ENCODE results near the gene CNPY3. TPM values are rescaled to one million over a fixed set of nuclear protein-coding genes. Genes with fewer than 3 reads are reported as not detected.
"Not testable (repeated sequence)": the region's sequence is repeated elsewhere in the genome, so short reads cannot be mapped to it uniquely, and the experiment has no call there.

Gene CNPY3
- total RNA-seq, 1 donor from 2014 or later = 36.8 TPM

DNA sequence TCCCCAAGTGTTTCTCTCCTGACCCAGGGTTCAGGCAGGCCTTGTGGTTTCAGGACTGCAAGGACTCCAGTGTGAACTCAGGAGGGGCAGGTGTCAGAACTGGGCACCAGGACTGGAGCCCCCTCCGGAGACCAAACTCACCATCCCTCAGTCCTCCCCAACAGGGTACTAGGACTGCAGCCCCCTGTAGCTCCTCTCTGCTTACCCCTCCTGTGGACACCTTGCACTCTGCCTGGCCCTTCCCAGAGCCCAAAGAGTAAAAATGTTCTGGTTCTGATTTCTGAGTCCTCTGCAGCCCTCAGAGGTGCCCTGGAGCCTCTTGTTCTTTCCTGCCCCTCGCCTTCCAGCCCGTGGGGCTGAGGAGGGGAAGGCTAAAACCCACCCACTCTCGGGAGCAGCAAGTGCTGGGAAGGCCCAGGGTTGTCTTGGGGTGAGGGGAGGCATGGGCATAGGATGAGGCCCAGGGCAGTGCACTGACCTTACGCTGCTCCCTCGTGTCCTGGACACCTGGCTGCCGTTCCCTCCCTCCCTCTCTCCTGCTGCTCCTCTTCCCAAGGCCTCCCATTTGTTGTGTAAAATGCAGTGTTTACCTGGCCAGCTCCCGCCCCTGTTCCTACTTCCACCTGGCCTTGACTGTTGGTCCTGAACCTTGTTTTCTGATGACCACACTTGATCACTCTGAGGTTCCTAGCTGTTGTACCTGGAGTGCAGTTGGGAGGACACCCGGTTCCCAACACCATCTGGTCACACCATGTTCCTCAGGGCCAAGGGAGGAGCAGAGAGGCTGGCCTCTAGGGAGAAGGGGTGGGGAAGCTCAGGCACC, 9.9 kb downstream of the CNPY3 start:
- no peak overlapping the region for H3K4me3 Mint-ChIP-seq (ENCODE audit: unreplicated experiment)
- TF ChIP-seq, protein P1, sequence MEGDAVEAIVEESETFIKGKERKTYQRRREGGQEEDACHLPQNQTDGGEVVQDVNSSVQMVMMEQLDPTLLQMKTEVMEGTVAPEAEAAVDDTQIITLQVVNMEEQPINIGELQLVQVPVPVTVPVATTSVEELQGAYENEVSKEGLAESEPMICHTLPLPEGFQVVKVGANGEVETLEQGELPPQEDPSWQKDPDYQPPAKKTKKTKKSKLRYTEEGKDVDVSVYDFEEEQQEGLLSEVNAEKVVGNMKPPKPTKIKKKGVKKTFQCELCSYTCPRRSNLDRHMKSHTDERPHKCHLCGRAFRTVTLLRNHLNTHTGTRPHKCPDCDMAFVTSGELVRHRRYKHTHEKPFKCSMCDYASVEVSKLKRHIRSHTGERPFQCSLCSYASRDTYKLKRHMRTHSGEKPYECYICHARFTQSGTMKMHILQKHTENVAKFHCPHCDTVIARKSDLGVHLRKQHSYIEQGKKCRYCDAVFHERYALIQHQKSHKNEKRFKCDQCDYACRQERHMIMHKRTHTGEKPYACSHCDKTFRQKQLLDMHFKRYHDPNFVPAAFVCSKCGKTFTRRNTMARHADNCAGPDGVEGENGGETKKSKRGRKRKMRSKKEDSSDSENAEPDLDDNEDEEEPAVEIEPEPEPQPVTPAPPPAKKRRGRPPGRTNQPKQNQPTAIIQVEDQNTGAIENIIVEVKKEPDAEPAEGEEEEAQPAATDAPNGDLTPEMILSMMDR (IDR thresholded peaks at IDR 0.05; ENCODE audit: partially characterized antibody, unreplicated experiment) = no peak
- H3K27ac Mint-ChIP-seq (ENCODE audit: unreplicated experiment) = no peak overlapping the region
- peaks cover 4% of the 10 kb centered on the region for H3K27me3 Mint-ChIP-seq (ENCODE audit: unreplicated experiment)
- peaks cover 10% of the 10 kb centered on the region for H3K4me1 Mint-ChIP-seq (ENCODE audit: low read depth, unreplicated experiment)
- DNase-seq = no peak
- peaks cover 4% of the 10 kb centered on the region for H3K36me3 Mint-ChIP-seq (ENCODE audit: unreplicated experiment)
- no peaks in the 10 kb centered on the region for H3K9me3 Mint-ChIP-seq (ENCODE audit: unreplicated experiment)

DNA sequence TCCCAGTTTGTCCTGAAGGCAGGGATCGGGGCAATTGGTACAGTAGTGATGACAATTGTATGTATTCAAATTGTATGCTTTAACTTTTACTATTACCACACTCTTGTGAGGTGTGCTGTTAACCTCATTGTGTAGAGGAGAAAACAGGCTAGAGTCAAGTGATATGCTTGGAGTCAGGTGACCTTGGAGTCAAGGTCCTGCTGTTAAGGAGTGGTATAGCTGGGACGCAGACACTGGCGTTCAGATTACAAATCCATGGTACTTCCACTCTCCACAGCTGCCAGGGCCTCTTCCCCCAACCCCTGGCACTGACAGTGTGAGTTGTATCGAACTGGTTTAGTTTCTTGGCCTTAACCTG, 10.5 kb downstream of the CNPY3 start:
- Mint-ChIP-seq H3K27me3 (ENCODE audit: unreplicated experiment) (peaks cover 4% of the 10 kb centered on the region), H3K27ac (ENCODE audit: unreplicated experiment) (no peak overlapping the region), H3K36me3 (ENCODE audit: unreplicated experiment) (peaks cover 4% of the 10 kb centered on the region), H3K4me1 (ENCODE audit: low read depth, unreplicated experiment) (peaks cover 10% of the 10 kb centered on the region), H3K4me3 (ENCODE audit: unreplicated experiment) (no peak overlapping the region), H3K9me3 (ENCODE audit: unreplicated experiment) (no peaks in the 10 kb centered on the region)
- DNase-seq = no peak
- TF ChIP-seq, protein P1 (IDR thresholded peaks at IDR 0.05; ENCODE audit: partially characterized antibody, unreplicated experiment) = no peak

DNA sequence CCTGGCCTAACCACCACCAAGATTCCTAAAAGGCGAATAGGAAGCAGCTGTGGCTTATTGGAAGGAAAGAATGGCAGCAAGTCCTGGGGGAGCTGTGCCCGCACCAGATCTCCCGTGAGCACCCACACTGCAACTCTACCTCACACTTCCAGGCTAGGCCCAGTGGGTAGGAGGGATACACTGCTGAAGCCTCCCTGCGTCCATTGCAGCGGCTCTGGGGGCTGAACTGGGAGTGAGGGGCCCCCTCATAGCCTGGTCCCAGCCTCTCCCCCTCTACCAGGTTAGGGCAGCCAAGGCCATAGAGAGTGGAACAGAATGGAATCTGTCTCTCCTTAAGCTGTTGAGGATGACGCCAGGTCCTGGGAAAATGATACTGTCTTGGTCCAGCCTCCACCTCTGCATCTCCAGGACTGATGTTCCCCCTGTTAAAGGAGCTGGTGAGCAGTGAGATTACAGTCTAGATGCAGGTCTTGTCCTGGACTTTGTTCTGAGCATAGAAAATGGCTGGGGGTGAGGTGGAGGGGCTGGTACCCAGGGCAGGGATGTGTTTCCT, 11.3 kb downstream of the CNPY3 start:
- Mint-ChIP-seq H3K4me1 (ENCODE audit: low read depth, unreplicated experiment) (peaks cover 10% of the 10 kb centered on the region), H3K9me3 (ENCODE audit: unreplicated experiment) (no peaks in the 10 kb centered on the region), H3K36me3 (ENCODE audit: unreplicated experiment) (peaks cover 4% of the 10 kb centered on the region), H3K4me3 (ENCODE audit: unreplicated experiment) (no peak overlapping the region), H3K27me3 (ENCODE audit: unreplicated experiment) (peaks cover 4% of the 10 kb centered on the region), H3K27ac (ENCODE audit: unreplicated experiment) (no peak overlapping the region)
- TF ChIP-seq, protein P1 (IDR thresholded peaks at IDR 0.05; ENCODE audit: partially characterized antibody, unreplicated experiment) = no peak
- no peak for DNase-seq

DNA sequence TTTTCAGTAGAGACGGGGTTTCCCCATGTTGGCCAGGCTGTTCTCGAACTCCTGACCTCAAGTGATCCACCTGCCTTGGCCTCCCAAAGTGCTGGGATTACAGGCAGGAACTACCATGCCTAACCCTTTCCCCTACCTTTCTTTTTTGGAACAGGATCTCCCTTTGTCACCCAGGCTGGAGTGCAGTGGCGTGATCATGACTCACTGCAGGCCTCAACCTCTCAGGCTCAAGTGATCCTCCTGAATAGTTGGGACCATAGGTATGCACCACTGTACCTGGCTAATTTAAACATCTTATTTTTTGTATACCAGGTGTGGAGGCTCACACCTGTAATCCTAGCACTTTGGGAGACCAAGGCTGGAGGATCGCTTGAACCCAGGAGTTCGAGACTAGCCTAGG, 12.1 kb downstream of the CNPY3 start:
- H3K27me3 Mint-ChIP-seq (ENCODE audit: unreplicated experiment); H3K9me3 Mint-ChIP-seq (ENCODE audit: unreplicated experiment); DNase-seq; H3K27ac Mint-ChIP-seq (ENCODE audit: unreplicated experiment); H3K36me3 Mint-ChIP-seq (ENCODE audit: unreplicated experiment); H3K4me3 Mint-ChIP-seq (ENCODE audit: unreplicated experiment): not testable (repeated sequence)
- peaks cover 10% of the 10 kb centered on the region for H3K4me1 Mint-ChIP-seq (ENCODE audit: low read depth, unreplicated experiment)

DNA sequence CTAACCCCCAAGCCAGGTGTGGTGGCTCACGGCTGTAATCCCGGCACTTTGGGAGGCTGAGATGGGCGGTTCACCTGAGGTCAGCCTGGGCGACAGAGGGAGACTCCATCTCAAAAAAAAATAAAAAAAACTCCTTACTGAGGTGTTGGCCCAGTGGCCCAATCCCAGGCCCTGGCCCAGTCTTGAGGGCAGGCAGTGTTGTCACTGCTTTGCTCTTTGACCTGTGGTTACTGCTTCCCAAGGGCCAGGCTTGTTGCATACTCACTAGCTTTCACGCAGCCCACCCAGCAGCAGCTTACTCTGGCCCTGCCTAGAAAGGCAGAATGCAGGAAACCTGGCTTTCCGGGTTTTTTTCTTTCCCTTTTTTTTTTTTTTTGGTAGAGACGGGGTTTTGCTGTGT, 13.2 kb downstream of the CNPY3 start:
- H3K4me1 Mint-ChIP-seq (ENCODE audit: low read depth, unreplicated experiment) = peaks cover 10% of the 10 kb centered on the region
- no peaks in the 10 kb centered on the region for H3K9me3 Mint-ChIP-seq (ENCODE audit: unreplicated experiment)
- no peak overlapping the region for H3K4me3 Mint-ChIP-seq (ENCODE audit: unreplicated experiment)
- TF ChIP-seq, protein P1 (IDR thresholded peaks at IDR 0.05; ENCODE audit: partially characterized antibody, unreplicated experiment) = no peak
- H3K36me3 Mint-ChIP-seq (ENCODE audit: unreplicated experiment) = peaks cover 4% of the 10 kb centered on the region
- DNase-seq = no peak
- H3K27me3 Mint-ChIP-seq (ENCODE audit: unreplicated experiment) = peaks cover 4% of the 10 kb centered on the region
- H3K27ac Mint-ChIP-seq (ENCODE audit: unreplicated experiment) = no peak overlapping the region
